Stimulated activated CD8-positive, alpha-beta memory T cell treated with anti-CD3 and anti-CD28 coated beads, Interleukin-15, amount 100 ng/mL, for 4 hours (primary cell): Measurements from ENCODE around the gene DNAAF8.
"Not testable (repeated sequence)": the region's sequence is repeated elsewhere in the genome, so short reads cannot be mapped to it uniquely, and the experiment has no call there.

ENCODE experiments used
- DNase-seq, 2 donors: peaks; one replicate each; pipeline ENCODE4 v3.0.0-alpha.2; 2020; ENCODE audit warnings: low read depth in 2 of 2

DNAAF8 gene

DNA sequence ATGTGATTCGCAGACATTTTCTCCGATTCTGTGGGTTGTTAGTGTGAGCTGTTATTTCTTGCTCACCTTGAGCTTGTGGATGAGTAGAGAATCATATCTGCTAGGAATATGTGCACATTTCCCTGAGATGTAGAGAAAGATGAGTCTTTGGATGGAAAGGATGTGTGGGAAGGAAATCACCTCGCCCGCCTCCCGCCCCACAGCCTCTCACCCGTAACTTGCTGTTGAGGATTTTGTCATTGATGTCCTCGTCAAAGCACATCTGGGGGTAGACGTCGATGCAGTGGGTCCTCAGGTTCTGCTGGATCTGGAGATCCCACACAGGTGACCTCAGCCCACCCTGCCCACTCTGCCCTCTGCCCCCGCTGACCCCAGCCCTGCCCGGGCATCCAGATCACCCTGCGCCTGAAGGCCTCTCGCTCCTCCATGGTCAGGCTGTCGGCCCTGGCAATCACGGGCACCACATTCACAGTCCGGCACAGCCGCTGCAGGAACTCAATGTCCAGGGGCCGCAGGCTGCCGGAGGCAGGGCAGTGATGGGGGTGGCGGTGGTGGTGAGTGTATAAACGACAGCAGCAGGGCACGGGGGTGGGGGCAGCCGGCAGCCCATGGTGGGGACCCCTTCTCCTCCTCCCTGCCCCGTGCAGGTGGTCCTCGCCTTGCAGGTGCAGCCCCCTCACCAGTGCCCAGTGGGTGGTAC is 49.1 kb downstream of the DNAAF8 start:
- no peak for DNase-seq

DNA sequence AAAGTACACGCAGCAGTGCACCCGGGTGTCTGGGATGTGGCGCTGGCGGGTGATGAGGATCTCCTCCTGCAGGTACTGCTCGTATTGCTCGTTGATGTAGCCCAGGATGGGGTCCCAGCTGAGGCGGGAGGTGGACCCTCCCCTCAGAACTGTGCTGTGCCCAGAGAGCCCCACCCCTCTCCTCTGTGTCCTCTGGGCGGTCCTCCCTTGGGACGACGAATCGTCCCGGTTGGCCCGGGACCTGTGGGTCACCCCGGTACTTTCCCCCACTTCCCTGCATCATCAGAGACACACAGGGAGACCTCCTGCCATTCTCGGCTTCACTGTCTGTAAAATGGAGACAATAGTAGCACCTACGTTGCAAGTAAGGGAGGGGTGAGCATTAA is 49.6 kb downstream of the DNAAF8 start:
- no peak for DNase-seq

DNA sequence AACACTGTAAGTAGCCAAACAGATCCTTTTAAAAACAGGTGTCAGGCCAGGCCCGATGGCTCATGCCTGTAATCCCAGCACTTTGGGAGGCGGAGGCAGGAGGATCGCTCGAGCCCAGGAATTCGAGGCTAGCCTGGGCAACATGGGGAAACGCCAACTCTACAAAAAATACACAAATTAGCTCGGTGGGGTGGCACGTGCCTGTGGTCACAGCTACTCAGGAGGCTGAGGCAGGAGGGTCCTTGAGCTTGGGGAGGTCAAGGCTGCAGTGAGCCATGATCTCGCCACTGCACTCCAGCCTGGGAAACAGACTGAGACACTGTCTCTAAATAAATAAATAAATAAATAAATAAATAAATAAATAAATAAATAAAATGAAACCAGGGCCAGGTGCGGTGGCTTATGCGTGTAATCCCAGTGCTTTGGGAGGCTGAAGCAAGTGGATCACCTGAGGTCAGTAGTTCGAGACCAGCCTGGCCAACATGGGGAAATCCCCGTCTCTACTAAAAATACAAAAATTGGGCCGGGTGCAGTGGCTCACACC is 50.2 kb downstream of the DNAAF8 start:
- DNase-seq = not testable (repeated sequence)

DNA sequence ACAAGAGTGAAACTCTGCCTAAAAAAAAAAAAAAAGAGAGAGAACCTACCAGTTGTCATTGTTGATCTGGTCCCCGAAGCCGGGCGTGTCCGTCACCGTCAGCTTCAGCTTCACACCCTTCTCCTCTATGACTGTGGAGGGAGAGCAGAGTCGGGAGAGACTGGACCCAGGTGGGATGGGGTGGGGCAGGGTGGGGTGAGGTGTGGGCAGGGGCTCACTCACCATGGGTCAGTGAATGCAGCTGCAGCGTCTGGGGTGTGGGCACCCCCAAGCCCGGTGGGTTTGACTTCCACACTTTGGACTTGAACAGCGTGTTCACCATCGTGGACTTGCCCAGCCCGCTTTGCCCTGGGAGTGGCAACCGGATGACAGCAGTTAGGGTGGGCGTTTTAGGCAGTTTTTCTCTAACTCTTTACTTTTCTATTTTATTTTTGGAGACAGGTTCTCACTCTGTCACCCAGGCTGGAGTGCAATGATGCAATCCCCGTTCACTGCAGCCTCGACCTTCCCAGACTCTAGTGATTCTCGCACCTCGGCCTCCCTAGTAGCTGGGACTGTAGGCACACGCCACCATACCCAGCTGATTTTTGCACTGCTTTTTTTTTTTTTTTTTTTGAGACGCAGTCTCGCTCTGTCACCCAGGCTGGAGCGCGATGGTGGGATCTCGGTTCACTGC is 51.6 kb downstream of the DNAAF8 start:
- no peak for DNase-seq

DNA sequence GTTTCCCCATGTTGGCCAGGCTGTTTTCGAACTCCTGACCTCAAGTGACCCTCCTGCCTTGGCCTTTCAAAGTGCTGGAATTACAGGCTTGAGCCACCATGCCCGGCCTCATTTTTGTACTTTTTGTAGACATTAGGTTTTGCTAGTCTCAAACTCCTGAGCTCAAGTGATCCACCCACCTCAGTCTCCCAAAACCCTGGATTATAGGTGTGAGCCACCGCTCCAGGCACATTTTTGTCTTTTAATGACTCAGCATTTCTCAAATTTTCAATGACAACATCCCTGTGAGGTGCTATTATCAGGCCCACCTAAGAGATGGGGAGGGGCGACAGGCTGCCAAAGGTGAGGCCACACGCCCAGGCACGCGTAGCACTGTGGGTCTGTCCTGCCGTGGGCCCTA is 52.7 kb downstream of the DNAAF8 start:
- no peak for DNase-seq

DNA sequence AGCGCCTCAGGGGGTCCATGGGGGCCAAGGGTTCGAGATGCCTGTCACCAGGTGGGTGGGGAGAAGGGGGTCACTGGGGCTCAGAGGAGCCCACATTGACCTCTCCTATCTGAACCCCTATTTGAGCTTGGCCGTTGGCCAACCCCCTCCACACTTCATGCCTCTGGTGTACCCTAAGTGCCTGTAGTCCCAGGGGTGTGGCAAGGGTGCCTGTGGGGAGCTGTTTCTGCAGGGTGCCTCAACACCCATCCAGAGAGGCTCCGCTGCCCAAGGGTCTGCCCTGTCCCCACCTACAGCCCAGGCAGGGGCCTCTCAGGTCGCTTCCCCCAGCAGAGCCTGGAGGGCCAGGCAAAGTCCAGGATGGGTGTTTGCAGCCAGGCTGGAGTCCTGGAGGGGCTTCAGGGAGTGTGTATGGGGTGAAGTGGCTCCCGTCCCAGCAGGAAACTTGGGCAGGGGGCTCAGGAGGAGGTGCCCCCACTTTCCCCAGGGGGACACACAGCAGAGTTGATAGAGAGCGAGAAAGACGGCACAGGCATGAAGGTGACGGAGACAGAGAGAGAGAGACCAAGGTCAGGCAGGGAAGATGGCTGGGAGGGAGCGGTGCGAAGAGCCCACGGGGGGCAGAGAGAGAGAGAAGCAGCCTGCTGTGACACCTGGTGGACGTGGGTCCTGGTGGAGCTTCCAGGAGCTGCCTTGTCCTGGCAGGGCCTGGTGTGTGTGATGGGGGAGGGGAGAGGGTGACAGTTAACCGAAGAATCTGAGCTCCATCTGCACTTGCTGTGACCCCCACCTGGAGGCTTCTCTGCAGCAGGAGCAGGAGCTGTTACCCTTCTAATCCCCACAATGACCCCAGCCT is 53.5 kb downstream of the DNAAF8 start, which contains the start of gene SEPTIN12:
TSS of gene SEPTIN12 (minus strand) at position 719 of the 856 bp plus-strand sequence. CDS start at position 19, 700 bp downstream.
- no peak for DNase-seq

DNA sequence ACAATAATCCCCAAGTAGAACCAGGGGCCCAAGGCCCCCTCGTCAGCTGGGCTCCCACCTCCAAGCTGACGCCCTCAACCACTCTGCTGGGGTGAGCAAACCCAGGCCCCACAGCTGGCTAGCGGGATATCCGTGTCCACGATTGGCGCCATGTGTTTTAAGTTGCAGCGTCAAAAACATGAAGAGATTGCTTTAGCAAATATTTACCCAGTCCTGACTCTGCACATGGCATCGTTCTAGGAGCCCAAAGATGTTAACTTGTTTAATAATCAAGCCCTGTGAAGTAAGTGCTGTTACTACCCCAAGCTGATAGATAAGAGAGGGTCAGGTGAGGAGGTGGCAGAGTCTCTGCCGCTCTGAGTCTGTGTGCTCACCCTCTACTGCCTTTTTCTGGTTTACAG is 54.2 kb downstream of the DNAAF8 start:
- DNase-seq = no peak

DNA sequence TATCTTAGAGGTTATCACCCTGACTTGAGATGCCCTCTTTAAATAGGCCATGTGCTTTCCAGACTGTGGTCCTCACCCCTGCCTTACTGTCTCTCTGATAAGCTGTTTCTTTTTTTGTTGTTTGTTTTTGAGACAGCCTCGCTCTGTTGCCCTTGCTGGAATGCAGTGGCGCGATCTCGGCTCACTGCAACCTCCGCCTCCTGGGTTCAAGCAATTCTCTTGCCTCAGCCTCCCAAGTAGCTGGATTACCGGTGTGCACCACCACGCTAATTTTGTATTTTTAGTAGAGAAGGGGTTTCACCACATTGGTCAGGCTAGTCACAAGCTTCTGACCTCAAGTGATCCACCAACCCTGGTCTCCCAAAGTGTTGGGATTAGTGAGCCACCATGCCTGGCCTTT is 54.6 kb downstream of the DNAAF8 start:
- DNase-seq = no peak

DNA sequence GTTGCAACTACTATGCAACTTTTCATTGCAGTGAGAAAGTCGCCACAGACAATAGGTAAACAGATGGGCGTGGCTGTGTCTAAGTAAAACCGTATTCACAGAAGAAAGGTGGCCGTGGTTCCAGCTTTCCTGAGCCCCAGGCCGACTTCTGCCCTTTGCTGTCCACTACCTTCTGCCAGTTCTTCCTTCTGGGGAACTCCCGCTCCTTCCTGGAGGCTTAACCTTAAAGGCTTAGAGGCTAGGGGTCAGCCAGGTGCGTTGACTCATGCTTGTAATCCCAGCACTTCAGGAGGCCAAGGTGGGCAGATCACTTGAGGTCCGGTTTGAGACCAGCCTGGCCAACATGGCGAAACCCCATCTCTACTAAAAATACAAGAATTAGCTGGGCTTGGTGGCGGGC is 55.9 kb downstream of the DNAAF8 start:
- DNase-seq = no peak

DNA sequence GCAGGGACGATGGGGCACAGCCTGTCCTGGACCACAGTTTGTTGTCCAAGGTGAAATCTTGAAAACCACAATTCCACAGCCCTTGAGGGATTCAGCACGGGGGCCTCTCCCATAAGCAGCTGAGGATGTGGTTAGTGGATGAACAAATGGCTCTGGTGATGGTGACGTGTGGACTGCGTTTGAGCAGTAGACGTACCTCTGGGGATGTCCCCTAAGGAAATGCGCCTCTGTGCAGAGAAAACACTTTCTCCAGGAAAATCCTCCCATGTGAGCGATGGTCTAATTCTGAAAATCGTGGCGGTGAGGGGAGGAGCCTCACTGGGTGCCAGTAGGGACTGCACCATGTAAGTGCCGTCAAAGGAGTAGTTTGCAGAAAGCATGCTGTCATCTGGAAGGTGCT is 56.5 kb downstream of the DNAAF8 start:
- no peak for DNase-seq

DNA sequence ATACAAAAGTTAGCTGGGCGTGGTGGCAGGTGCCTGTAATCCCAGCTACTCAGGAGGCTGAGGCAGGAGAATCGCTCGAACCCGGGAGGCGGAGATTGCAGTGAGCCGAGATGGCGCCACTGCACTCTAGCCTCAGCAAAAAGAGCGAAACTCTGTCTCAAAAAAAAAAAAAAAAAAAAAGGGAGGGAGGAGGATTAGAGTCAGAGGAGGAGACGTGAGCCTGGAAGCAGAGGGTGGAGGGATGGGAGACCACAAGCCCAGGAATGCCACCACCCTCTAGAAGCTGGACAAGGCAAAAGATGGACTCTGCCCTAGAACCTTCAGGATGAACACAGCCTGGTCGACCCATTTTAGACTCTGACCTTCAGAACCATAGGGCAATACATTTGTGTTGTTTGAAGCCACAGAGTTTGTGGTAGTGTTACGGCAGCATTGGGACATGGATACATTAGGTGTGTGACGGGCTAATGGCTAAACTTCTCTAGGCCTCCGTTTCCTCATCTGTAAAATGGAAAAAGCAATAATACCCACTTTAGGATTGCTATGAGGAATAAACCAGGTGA is 58.7 kb downstream of the DNAAF8 start:
- no peak for DNase-seq

DNA sequence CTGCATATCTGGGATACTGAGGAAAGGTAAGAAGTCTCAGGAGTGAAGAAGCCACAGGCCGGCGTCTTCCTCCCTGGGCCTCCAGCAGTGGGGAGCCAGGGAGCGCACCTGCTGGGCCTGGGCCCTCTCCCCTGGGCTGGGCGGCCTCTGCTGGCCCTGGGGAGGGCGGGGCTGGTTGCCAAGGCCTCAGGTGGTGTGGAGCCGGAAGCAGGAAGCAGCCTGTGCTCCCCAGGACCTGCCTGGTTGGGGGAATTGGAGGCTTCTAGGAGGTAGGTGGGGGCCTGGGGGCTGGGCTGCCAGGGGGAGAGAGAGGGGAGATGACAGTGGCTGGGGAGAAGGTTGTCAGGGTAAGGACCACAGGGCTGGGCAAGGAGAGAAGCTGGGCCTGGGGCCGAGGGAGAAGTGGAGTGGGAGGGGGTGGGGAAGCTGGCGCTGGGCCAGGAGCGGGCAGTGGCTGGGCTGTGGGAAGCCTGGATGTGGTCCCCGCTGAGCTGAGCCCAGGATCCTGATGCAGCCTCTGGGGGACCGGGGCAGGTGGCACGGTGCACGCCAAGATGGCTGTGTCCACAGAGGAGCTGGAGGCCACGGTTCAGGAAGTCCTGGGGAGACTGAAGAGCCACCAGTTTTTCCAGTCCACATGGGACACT is 61.0 kb downstream of the DNAAF8 start, which contains the start of gene SMIM22:
TSS of gene SMIM22 (plus strand) at position 189 of the 647 bp plus-strand sequence. CDS start at position 555, 366 bp downstream.
- no peak for DNase-seq

DNA sequence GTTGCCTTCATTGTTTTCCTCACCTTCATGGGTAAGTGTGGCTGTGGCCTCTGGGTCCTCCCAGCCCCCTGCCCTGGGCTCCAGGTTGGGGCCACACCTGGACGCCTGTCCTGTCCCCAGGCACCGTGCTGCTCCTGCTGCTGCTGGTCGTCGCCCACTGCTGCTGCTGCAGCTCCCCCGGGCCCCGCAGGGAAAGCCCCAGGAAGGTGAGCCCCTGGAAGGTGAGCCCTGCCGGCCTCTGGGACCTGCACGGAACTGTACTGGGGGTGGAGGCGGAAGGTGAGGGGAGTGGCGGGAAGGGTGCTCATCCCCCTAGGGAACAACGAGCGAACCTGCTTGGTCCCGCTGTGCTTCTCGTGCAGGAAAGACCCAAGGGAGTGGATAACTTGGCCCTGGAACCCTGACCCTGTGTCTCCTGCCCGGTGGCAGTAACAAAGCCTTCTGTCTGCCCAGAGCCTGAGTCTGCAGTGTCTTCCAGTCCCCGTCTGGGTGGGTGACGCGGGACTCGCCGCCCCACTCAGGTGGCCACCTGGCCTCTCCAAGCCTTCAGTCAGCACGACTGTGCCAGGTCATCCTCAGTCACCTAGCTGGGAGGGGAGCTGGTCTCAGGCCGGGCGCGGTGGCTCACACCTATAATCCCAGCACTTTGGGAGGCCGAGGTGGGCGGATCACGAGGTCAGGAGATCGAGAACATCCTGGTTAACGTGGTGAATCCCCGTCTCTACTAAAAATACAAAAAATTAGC is 61.7 kb downstream of the DNAAF8 start:
- DNase-seq = no peak

DNA sequence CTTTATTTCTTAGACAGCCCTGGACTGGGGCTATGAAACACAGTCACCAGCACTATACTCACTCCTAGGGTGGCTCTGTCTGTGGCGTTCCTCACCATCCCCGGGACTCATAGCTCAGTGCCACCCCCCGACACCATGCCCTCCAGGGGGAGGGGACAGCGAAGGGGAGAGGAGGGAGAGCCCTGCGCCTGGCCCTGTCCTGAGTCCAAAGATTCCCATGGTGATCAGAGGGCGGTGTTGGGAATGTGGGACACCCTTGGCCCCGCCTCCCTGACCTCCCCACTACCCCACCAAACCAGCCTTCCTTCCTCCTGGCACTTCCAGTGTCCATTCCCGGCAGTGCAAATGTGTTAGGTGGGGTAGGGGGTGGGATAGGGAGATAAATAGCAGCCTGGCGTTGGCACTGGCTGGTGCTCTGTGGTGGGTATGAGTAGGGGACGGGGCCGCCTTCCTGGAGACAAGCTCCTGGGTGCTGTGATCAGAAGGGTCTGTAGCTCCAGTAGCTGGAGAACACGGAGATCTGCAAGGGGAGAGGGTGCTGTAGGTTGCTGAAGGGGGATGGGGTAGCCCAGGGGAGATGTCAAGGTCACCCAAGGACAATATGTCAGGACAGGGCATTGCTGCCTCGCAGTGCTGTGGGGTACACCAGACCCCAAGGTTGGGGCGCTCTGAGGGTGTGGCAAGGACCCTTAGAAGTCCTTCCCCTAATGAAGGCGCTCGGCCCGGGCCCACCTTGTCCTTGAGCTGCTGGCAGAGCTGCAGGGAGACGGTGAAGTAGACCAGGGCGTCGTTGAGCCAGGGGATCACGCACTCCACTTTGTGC is 62.9 kb downstream of the DNAAF8 start:
- no peak for DNase-seq

DNA sequence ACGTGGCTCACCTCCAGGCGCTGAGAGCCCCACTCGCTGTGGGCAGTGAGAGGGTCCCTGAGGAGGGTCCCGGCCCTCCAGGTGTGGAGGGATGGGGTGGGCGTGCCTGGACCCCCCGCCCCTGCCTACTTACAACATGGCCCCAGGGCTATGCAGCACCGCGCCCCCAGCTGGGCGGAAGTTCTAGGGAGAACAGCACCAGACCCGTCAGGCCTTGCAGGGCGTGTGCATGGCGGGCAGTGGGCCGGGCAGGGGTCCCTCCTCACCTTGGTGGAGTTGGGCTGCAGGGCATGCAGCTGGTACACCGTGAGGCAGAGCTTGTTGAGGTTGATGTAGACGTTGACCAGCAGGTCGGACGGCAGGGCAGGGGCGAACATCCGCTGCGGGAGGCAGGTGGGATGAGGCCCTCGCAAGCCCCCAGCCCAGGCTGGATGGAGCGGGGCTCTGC is 63.5 kb downstream of the DNAAF8 start:
- no peak for DNase-seq

DNA sequence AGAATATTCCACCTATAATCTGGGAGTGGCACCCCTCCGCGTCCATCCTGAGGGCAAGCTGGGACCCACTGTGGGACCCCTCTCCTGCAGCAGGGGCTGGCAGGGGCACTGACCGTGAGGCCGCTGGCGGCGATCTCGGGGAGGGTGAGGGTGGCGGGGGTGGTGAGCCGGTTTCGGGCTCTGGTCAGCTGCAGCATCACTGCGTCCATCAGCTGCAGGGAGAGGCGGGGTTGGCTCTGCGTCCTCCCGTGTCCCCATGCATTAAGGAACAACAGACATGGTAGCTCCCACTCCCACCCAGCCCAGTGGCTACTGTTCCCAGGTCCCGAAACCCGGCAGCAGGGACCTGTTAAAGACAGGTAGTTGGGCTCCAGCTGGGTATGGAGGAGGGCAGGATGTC is 64.1 kb downstream of the DNAAF8 start:
- no peak for DNase-seq
